SK-N-SH (cell line): ENCODE results near the gene EGLN3.

Experiments
- CTCF ChIP-seq: fragments of 200-600 bp; sonication (generic); IDR thresholded peaks from 2 replicates; pipeline ENCODE4 v1.6.1; 2017; ENCODE audit warnings: antibody characterized with exemption, mild to moderate bottlenecking, moderate library complexity
- EP300 ChIP-seq, 2 experiments: IDR thresholded peaks; 2 replicates each; pipeline versions ENCODE4 v1.4.0 to v1.6.1; 2012; ENCODE audit warnings: borderline replicate concordance in 1 of 2, low read depth in 1 of 2, low read length in 1 of 2
- EZH2phosphoT487 ChIP-seq: fragments of 200-600 bp; sonication (generic); IDR thresholded peaks from 2 replicates; pipeline ENCODE4 v1.6.1; 2017; ENCODE audit warnings: low read depth, mixed run types, mild to moderate bottlenecking, antibody characterized with exemption, moderate library complexity, borderline replicate concordance
- FOXM1 ChIP-seq: IDR thresholded peaks from 2 replicates; pipeline ENCODE4 v1.4.0; 2012; ENCODE audit warnings: low read depth, mild to moderate bottlenecking
- GABPA ChIP-seq: IDR thresholded peaks from 2 replicates; pipeline ENCODE4 v1.4.0; 2012; ENCODE audit warnings: low read depth, mild to moderate bottlenecking
- GATA2 ChIP-seq: sonication (generic); formaldehyde crosslinking; IDR thresholded peaks from 2 replicates; pipeline ENCODE4 v1.5.0; 2020; ENCODE audit warnings: mild to moderate bottlenecking, missing genetic modification reagents
- MXI1 ChIP-seq: IDR thresholded peaks from 2 replicates; pipeline ENCODE4 v1.6.1; 2012; ENCODE audit warnings: mild to moderate bottlenecking, low read depth, low read length, improper control_type of control experiment
- NRF1 ChIP-seq: IDR thresholded peaks from 2 replicates; pipeline ENCODE4 v1.6.1; 2012; ENCODE audit warnings: low read depth, mild to moderate bottlenecking, low read length
- POLR2AphosphoS5 ChIP-seq: IDR thresholded peaks from 2 replicates; pipeline ENCODE4 v1.6.1; 2012; ENCODE audit warnings: low read depth, low read length
- RXRA ChIP-seq: IDR thresholded peaks from 2 replicates; pipeline ENCODE4 v1.4.0; 2012; ENCODE audit warnings: low read depth, mild to moderate bottlenecking, borderline replicate concordance
- SIN3A ChIP-seq: IDR thresholded peaks from 2 replicates; pipeline ENCODE4 v1.6.1; 2012; ENCODE audit warnings: low read depth, mild to moderate bottlenecking, low read length, moderate library complexity, borderline replicate concordance
- TCF12 ChIP-seq: IDR thresholded peaks from 2 replicates; pipeline ENCODE4 v1.4.0; 2012
- USF2 ChIP-seq: fragments of 150-350 bp; IDR thresholded peaks from 2 replicates; pipeline ENCODE4 v1.6.1; 2017; ENCODE audit warnings: antibody characterized with exemption, low read length, low read depth, borderline replicate concordance
- ZBTB33 ChIP-seq: IDR thresholded peaks from 2 replicates; pipeline ENCODE4 v1.4.0; 2012; ENCODE audit warnings: low read depth, borderline replicate concordance

GRCh38 chr14:33964599-33965317 is 13.9 kb upstream of the EGLN3 start:
- TF ChIP-seq EP300 (IDR thresholded peaks at IDR 0.05; ENCODE audit: borderline replicate concordance in 1 of 2, low read depth in 1 of 2, low read length in 1 of 2) (no peak), POLR2AphosphoS5 (no peak), GABPA (no peak), MXI1 (no peak), ZBTB33 (no peak), CTCF (no peak), FOXM1 (no peak), EZH2phosphoT487 (no peak), RXRA (no peak), SIN3A (no peak), USF2 (no peak), NRF1 (no peak), TCF12 (no peak), GATA2 (CRISPR knock-in tag) (no peak)
